Mesothelial cell of epicardium (in vitro differentiated cells): ENCODE measurements around the gene GUCY2C. TPM values are rescaled to one million over a fixed set of nuclear protein-coding genes. Genes with fewer than 3 reads are reported as not detected.
A peak's percentile ranks its signal among the peaks of the same experiment; 100 is the strongest.

Experiments used
- DNase-seq, 2 experiments: peaks; one replicate each; pipeline ENCODE4 v3.0.0; 2021; ENCODE audit warnings: low spot score in 2 of 2; ENCODE audit not compliant: unreplicated experiment in 2 of 2
- H3K27ac Mint-ChIP-seq: 2 replicates; pipeline ENCODE4 v1.8.0; 2021; ENCODE audit warnings: mixed read lengths
- H3K27me3 Mint-ChIP-seq: 2 replicates; pipeline ENCODE4 v1.8.0; 2021; ENCODE audit warnings: low read depth, mixed read lengths
- H3K36me3 Mint-ChIP-seq: 2 replicates; pipeline ENCODE4 v1.8.0; 2021; ENCODE audit warnings: mixed read lengths
- H3K4me1 Mint-ChIP-seq: 2 replicates; pipeline ENCODE4 v1.8.0; 2021; ENCODE audit warnings: mixed read lengths
- H3K4me3 Mint-ChIP-seq: 2 replicates; pipeline ENCODE4 v1.8.0; 2021; ENCODE audit warnings: mild to moderate bottlenecking, moderate library complexity, mixed read lengths
- H3K9me3 Mint-ChIP-seq: 2 replicates; pipeline ENCODE4 v1.8.0; 2021; ENCODE audit warnings: mixed read lengths
- CTCF ChIP-seq: fragments of 200-600 bp; sonication (generic); IDR thresholded peaks from one replicate; pipeline ENCODE4 v1.5.0; 2021; ENCODE audit warnings: antibody characterized with exemption; ENCODE audit not compliant: unreplicated experiment
- total RNA-seq: library from RNA; stranded (reverse); gene quantifications from 3 replicates; pipeline ENCODE4 v1.2.1, GENCODE V29; 2021

GUCY2C gene
- total RNA-seq, 1 donor from 2014 or later = 0.09 TPM

- no peak overlapping the region for H3K4me3 Mint-ChIP-seq
- H3K27ac Mint-ChIP-seq = no peak overlapping the region
- H3K27me3 Mint-ChIP-seq = no peaks in the 10 kb centered on the region
- peaks cover 14% of the 10 kb centered on the region for H3K4me1 Mint-ChIP-seq
- peaks cover 4% of the 10 kb centered on the region for H3K9me3 Mint-ChIP-seq
- DNase-seq = no peak
- no peaks in the 10 kb centered on the region for H3K36me3 Mint-ChIP-seq
- no peak for TF ChIP-seq CTCF
These were observed 53.1 kb downstream of the GUCY2C start for GRCh38 chr12:14643251-14643650.

DNA sequence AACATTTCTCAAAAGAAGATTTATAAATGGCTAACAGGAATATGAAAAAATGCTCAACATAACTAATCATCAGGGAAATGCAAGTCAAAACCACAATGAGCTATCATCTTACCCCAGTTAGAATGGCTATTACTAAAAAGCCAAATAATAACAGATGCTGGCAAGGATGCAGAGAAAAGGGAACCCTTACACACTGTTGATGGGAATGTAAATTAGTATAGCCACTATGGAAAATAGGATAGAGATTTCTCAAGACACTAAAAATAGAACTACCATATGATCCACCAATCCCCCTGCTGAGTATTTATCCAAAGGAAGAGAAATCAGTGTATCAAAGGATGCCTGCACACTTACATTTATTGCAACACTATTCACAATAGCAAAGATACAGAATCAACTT, 58.3 kb downstream of the GUCY2C start:
- Mint-ChIP-seq H3K9me3 (peaks cover 50% of the 10 kb centered on the region), H3K36me3 (peaks cover 11% of the 10 kb centered on the region), H3K4me1 (peaks cover under 1% of the 10 kb centered on the region), H3K27ac (no peak overlapping the region), H3K27me3 (no peaks in the 10 kb centered on the region), H3K4me3 (no peak overlapping the region)
- no peak for DNase-seq
- TF ChIP-seq CTCF = no peak

- H3K36me3 Mint-ChIP-seq = peaks cover 11% of the 10 kb centered on the region
- H3K27me3 Mint-ChIP-seq = no peaks in the 10 kb centered on the region
- no peak overlapping the region for H3K4me3 Mint-ChIP-seq
- no peak overlapping the region for H3K27ac Mint-ChIP-seq
- H3K9me3 Mint-ChIP-seq = peaks cover 51% of the 10 kb centered on the region
- no peak for TF ChIP-seq CTCF
- no peaks in the 10 kb centered on the region for H3K4me1 Mint-ChIP-seq
- no peak for DNase-seq
These were observed 60.6 kb downstream of the GUCY2C start for GRCh38 chr12:14635776-14636175.

DNA sequence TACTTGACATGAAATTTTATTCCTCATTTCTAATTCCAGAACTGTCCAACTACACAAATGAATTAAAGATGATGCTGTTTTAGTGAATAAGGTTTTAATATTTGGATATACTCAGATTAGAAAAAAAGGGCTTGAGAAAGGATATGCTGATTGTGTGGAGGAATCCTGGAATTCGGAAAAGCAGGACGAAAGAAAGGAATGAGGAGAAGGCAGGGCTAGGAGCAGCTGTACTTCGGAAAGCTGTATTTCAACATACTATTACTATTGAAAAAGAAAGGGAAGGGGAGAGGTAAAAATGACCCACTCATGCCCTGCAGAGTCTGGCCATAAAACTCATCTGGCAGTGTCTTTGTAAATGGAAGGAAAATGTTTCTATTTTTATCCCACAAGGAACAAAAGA, 65.6 kb downstream of the GUCY2C start:
- H3K9me3 Mint-ChIP-seq = peaks cover 27% of the 10 kb centered on the region
- TF ChIP-seq CTCF = no peak
- H3K4me3 Mint-ChIP-seq = no peak overlapping the region
- no peak for DNase-seq
- no peaks in the 10 kb centered on the region for H3K27me3 Mint-ChIP-seq
- H3K36me3 Mint-ChIP-seq = peaks cover 2% of the 10 kb centered on the region
- H3K27ac Mint-ChIP-seq = no peak overlapping the region
- H3K4me1 Mint-ChIP-seq = peaks cover 17% of the 10 kb centered on the region

DNA sequence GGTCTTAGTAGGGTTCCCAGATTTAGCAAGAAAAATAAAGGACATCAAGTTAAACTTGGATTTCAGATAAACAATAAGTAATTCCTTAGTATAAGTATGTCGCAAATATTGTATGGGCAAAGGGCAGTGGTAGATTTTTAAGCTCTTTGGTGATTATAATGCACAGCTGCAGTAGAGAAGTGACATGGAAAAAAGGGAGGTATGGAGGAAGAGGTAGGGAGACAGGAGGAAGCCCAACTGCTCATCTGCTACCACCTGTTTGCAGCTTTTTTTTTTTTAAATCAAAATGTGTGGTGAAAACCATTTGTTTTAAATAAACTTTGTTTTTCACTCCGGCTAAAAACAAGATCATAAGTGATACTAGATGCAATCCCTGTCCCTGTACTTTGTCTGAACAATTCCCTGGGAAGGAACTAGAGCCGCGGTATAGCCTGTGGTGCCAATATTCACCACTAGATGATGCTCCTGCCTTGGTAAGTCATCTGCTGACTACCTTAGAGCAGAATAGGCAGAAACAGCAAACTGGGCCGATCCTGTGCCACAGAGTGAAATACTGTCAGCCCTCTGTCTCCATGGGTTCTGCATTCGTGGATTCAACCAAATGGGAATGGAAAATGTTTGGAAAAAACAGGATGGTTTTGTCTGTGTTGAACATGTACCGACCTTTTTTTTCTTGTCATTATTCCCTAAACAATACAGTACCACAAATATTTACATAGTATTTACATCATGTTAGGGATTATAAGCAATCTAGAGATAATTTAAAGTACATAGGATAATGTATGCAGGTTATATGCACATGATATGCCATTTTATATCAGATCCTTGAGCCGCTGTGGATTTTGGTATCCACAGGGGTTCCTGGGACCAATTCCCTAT, 66.3 kb downstream of the GUCY2C start:
- DNase-seq = peak; percentile 29 to 70
- Mint-ChIP-seq H3K9me3 (peaks cover 20% of the 10 kb centered on the region), H3K36me3 (peaks cover 2% of the 10 kb centered on the region), H3K4me3 (no peak overlapping the region), H3K4me1 (peaks cover 17% of the 10 kb centered on the region), H3K27ac (no peak overlapping the region), H3K27me3 (no peaks in the 10 kb centered on the region)
- TF ChIP-seq CTCF = peak; percentile 69
